Erythroblast (primary cell): ENCODE results near the gene RBM4.

Source experiments
- GATA1 ChIP-seq: IDR thresholded peaks from 2 replicates; pipeline ENCODE4 v1.6.1; 2011; ENCODE audit warnings: low read depth, mild to moderate bottlenecking, control low read depth, low read length, moderate library complexity
- POLR2A ChIP-seq: IDR thresholded peaks from 2 replicates; pipeline ENCODE4 v1.6.1; 2011; ENCODE audit warnings: mild to moderate bottlenecking, low read length

DNA sequence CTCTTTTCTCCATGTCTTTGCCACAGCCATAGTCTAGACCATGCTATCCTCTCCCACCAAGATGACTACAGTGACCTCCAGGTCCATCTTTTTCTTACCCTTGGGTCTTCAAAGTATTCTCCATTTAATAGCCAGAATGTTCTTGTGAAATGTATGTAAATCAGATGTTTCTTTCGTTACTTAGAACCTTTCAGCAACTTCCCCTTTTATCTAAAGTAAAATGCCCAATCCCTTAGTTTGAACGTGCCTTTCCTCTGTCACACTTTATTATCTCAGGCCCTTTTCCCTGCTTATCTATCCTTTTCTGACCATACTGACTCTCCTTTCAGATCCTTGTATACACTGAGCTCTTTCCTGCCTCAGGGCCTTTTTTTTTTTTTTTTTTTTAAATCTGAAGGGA lies 21.3 kb downstream of the RBM4 start:
- TF ChIP-seq POLR2A (no peak), GATA1 (no peak)
